Esophagus muscularis mucosa (tissue), 4 donors: Measurements from ENCODE around the gene MYD88. TPM values are rescaled to one million over a fixed set of nuclear protein-coding genes. Genes with fewer than 3 reads are reported as not detected.
"Not testable (repeated sequence)": the region's sequence is repeated elsewhere in the genome, so short reads cannot be mapped to it uniquely, and the experiment has no call there.

Experiments
- DNase-seq: peaks from one replicate; pipeline ENCODE4 v3.0.0-alpha.2; 2017; ENCODE audit errors: extremely low spot score
- H3K27ac ChIP-seq, 4 donors: fragments of 200-600 bp; sonication (generic); replicated peaks in 1 of 4; 1 replicate in 3 of 4; 2 replicates in 1 of 4; pipeline ENCODE4 v1.5.1; 2016 to 2019; ENCODE audit warnings: mild to moderate bottlenecking in 1 of 4
- H3K27me3 ChIP-seq, 4 donors: fragments of 200-600 bp; sonication (generic); one replicate each; pipeline versions ENCODE4 v1.5.1 to v1.6.0; 2016 to 2019
- H3K36me3 ChIP-seq, 4 donors: fragments of 200-600 bp; sonication (generic); one replicate each; pipeline ENCODE4 v1.5.1; 2016 to 2019
- H3K4me1 ChIP-seq, 4 donors: fragments of 200-600 bp; sonication (generic); one replicate each; pipeline ENCODE4 v1.5.1; 2016 to 2019
- H3K4me3 ChIP-seq, 4 donors: fragments of 200-600 bp; sonication (generic); 1 replicate in 2 of 4; 2 replicates in 2 of 4; pipeline ENCODE4 v1.5.1; 2016 to 2019; ENCODE audit warnings: mild to moderate bottlenecking in 4 of 4, moderate library complexity in 1 of 4
- H3K9me3 ChIP-seq, 4 donors: fragments of 200-600 bp; sonication (generic); 1 replicate in 3 of 4; 2 replicates in 1 of 4; pipeline ENCODE4 v1.5.1; 2016 to 2019
- CTCF ChIP-seq, 3 experiments: fragments of 200-600 bp in 2 of 3; fragments of 450-650 bp in 1 of 3; sonication (generic) in 2 of 3; IDR thresholded peaks; one replicate each; pipeline ENCODE4 v1.5.1; 2017 to 2019; ENCODE audit warnings: antibody characterized with exemption in 3 of 3, mild to moderate bottlenecking in 2 of 3, moderate library complexity in 1 of 3
- EP300 ChIP-seq: sonication (generic); formaldehyde crosslinking; IDR thresholded peaks from one replicate; pipeline ENCODE4 v1.6.1; 2017; ENCODE audit warnings: antibody characterized with exemption
- POLR2A ChIP-seq: fragments of 450-650 bp; IDR thresholded peaks from one replicate; pipeline ENCODE4 v1.6.1; 2017; ENCODE audit warnings: antibody characterized with exemption, moderate library complexity, mild to moderate bottlenecking, low read depth
- POLR2AphosphoS5 ChIP-seq, 2 donors: sonication (generic); formaldehyde crosslinking; IDR thresholded peaks; one replicate each; pipeline ENCODE4 v1.6.1; 2017; ENCODE audit warnings: antibody characterized with exemption in 2 of 2
- WGBS: methylation state at CpG from one replicate; pipeline ENCODE4 v1.1.5; 2018; 5-methylcytosine and 5-hydroxymethylcytosine counted together
- intact Hi-C: fragments of 100-400 bp; cut with DNase I; formaldehyde crosslinking; loops from one replicate; pipeline ENCODE4 v1.15.1; 2023
- total RNA-seq, 4 donors: library from RNA; depleted of rRNA; stranded (reverse); fragments of >200 nt; gene quantifications; one replicate each; pipeline versions ENCODE4 v1.1.0 to v1.2.1, GENCODE V29; 2016

MYD88 gene
- total RNA-seq, 4 donors from 2014 or later: 21.2 to 38.6 (median 26.1) TPM

DNA sequence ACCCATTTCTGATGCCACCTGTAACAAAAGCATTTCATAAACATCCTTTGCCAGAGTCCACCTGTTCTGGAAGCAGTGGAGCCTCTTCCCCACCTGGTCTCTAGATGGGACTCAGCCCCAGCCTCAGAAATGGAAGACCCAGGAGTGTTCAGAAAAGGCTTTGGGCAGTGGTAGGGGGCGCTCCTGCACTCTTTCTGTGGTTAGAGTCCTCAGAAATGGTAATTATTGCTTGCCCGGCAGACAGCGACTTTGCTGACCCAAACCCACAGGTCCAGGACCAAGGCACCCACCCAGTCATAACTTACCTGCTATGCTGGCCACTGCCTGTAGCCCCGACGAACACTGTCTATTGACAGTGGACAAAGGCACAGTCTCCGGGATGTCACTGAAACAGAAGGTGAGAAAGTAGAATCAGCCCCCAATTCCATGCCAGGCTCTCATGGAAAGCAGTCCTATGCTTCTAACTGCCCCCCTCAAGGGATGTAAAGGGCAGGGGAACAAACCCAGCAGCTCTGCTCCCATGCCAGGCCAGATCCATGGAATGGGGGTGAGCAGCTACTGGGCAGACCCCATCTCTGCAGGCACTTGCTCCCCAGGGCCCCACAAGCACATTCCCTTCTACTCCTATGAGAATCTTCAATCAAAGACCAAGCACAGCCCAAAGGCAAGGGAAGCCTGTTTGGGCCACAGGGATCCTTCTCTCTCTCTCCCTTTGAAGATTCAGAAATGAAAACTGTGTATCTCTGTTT lies 6.7 kb upstream of the MYD88 start:
- WGBS: 68% methylated on average over 5 of the region's 6 CpGs
- Histone ChIP-seq H3K4me1 (peaks cover 17 to 43% (median 27%) of the 10 kb centered on the region in 4 donors), H3K27ac (no peak overlapping the region), H3K27me3 (no peaks in the 10 kb centered on the region), H3K4me3 (no peak overlapping the region), H3K9me3 (no peaks in the 10 kb centered on the region), H3K36me3 (peaks cover 34 to 84% (median 82%) of the 10 kb centered on the region in 4 donors)
- no peak for DNase-seq
- intact Hi-C loops: no loop called here
- TF ChIP-seq CTCF (IDR thresholded peaks at IDR 0.05) (peak in 2 of 3 experiments; percentile 12 to 23), POLR2AphosphoS5 (IDR thresholded peaks at IDR 0.05) (no peak), EP300 (no peak), POLR2A (no peak)

GRCh38 chr3:38133209-38133556 lies 5.3 kb upstream of the MYD88 start:
- peaks cover 22 to 70% (median 68%) of the 10 kb centered on the region in 4 donors for H3K36me3 ChIP-seq
- WGBS: 93% methylated on average over 3 of the region's 3 CpGs
- intact Hi-C loops: no loop called here
- H3K9me3 ChIP-seq: no peaks in the 10 kb centered on the region
- TF ChIP-seq EP300 (no peak), POLR2AphosphoS5 (IDR thresholded peaks at IDR 0.05) (no peak), CTCF (IDR thresholded peaks at IDR 0.05) (no peak), POLR2A (no peak)
- DNase-seq: no peak
- H3K4me1 ChIP-seq: peaks cover 24 to 46% (median 32%) of the 10 kb centered on the region in 4 donors
- no peak overlapping the region for H3K4me3 ChIP-seq
- no peak overlapping the region for H3K27ac ChIP-seq
- H3K27me3 ChIP-seq: no peaks in the 10 kb centered on the region

GRCh38 chr3:38133557-38134405 lies 4.7 kb upstream of the MYD88 start:
- DNase-seq: no peak
- peaks cover 26 to 48% (median 32%) of the 10 kb centered on the region in 4 donors for H3K4me1 ChIP-seq
- 96% methylated on average over 9 of the region's 10 CpGs for WGBS

GRCh38 chr3:38134517-38135143 lies 3.8 kb upstream of the MYD88 start:
- DNase-seq, H3K27me3 ChIP-seq, H3K4me3 ChIP-seq, H3K9me3 ChIP-seq, H3K27ac ChIP-seq: not testable (repeated sequence)
- 86% methylated on average over 10 of the region's 10 CpGs for WGBS
- intact Hi-C loops: loop anchor here (5.0 kb wide), 2 partner anchors 113 to 318 kb away; partner anchors contain the start of gene ACVR2B
- Histone ChIP-seq H3K36me3 (peaks cover 12 to 56% (median 54%) of the 10 kb centered on the region in 4 donors), H3K4me1 (peaks cover 33 to 57% (median 37%) of the 10 kb centered on the region in 4 donors)

More at GRCh38 chr3:38133557-38134405, 4.7 kb upstream of the MYD88 start:
- H3K9me3 ChIP-seq: no peaks in the 10 kb centered on the region
- no peak overlapping the region for H3K4me3 ChIP-seq
- intact Hi-C loops: no loop called here
- peaks cover 19 to 64% (median 62%) of the 10 kb centered on the region in 4 donors for H3K36me3 ChIP-seq
- TF ChIP-seq EP300 (no peak), CTCF (IDR thresholded peaks at IDR 0.05) (no peak), POLR2AphosphoS5 (IDR thresholded peaks at IDR 0.05) (no peak), POLR2A (no peak)
- H3K27ac ChIP-seq: no peak overlapping the region
- no peaks in the 10 kb centered on the region for H3K27me3 ChIP-seq

GRCh38 chr3:38135621-38136277 lies 2.7 kb upstream of the MYD88 start:
- Histone ChIP-seq H3K27ac (peak overlapping the region in 2 of 4 donors; percentile 94 to 97), H3K36me3 (peaks cover 11 to 50% (median 44%) of the 10 kb centered on the region in 4 donors)

More at GRCh38 chr3:38135621-38136277, 2.7 kb upstream of the MYD88 start:
- DNase-seq, H3K27me3 ChIP-seq, H3K9me3 ChIP-seq: not testable (repeated sequence)
- H3K4me1 ChIP-seq: peaks cover 32 to 64% (median 45%) of the 10 kb centered on the region in 4 donors
- intact Hi-C loops: loop anchor here (5.0 kb wide), 2 partner anchors 112 to 317 kb away; partner anchors contain the start of gene ACVR2B
- H3K4me3 ChIP-seq: peak overlapping the region; percentile 94 to 98 (median 94)
- WGBS: 70% methylated on average over 10 of the region's 10 CpGs
